Measurements from ENCODE around the gene LECT2. TPM values are rescaled to one million over a fixed set of nuclear protein-coding genes. Genes with fewer than 3 reads are reported as not detected.

The LECT2 gene
- total and polyA plus RNA-seq, 8 donors: not detected

DNA sequence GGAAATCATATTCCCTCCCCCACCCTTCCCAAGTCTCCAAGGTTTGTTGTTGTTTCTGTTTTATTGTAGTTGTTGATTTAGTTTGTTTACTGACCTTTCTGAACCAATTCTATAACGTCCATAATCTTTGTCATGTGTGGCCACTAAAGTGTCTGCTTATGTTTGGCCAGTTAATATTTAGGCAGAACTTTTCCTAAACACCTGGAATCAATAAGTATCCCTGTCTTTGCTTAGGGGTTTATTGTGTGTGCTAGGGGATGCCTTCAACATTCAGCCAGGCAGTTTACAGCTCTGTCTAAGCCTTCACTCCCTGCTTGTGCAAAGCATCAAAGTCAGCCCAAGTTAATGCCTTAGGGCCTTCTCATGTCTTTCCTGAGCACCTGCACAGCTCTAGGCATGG lies 16.9 kb upstream of the LECT2 start:
- intact Hi-C loops (cut with DNase I; ENCODE audit: low total_unique reads): no loop called here
- Histone ChIP-seq H3K27ac (no peak overlapping the region), H3K27me3 (peaks cover 0 to 11% (median 0%) of the 10 kb centered on the region in 3 donors), H3K4me1 (no peaks in the 10 kb centered on the region), H3K4me3 (no peak overlapping the region), H3K9me3 (no peaks in the 10 kb centered on the region), H3K36me3 (no peaks in the 10 kb centered on the region)
- no peak for DNase-seq
- 0 to 38% (median 16%) methylated on average over 1 of the region's 1 CpG for WGBS, 5 donors
- TF ChIP-seq, protein P1, sequence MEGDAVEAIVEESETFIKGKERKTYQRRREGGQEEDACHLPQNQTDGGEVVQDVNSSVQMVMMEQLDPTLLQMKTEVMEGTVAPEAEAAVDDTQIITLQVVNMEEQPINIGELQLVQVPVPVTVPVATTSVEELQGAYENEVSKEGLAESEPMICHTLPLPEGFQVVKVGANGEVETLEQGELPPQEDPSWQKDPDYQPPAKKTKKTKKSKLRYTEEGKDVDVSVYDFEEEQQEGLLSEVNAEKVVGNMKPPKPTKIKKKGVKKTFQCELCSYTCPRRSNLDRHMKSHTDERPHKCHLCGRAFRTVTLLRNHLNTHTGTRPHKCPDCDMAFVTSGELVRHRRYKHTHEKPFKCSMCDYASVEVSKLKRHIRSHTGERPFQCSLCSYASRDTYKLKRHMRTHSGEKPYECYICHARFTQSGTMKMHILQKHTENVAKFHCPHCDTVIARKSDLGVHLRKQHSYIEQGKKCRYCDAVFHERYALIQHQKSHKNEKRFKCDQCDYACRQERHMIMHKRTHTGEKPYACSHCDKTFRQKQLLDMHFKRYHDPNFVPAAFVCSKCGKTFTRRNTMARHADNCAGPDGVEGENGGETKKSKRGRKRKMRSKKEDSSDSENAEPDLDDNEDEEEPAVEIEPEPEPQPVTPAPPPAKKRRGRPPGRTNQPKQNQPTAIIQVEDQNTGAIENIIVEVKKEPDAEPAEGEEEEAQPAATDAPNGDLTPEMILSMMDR (IDR thresholded peaks at IDR 0.05): no peak
- no peak for TF ChIP-seq POLR2AphosphoS5 (IDR thresholded peaks at IDR 0.05)

- Histone ChIP-seq H3K27me3 (no peaks in the 10 kb centered on the region), H3K4me3 (no peak overlapping the region), H3K27ac (no peak overlapping the region), H3K9me3 (no peaks in the 10 kb centered on the region), H3K4me1 (no peaks in the 10 kb centered on the region), H3K36me3 (no peaks in the 10 kb centered on the region)
- 59 to 75% (median 67%) methylated on average over 3 of the region's 3 CpGs for WGBS, 5 donors
- intact Hi-C loops (cut with DNase I; ENCODE audit: low total_unique reads): no loop called here
- TF ChIP-seq POLR2AphosphoS5 (IDR thresholded peaks at IDR 0.05): no peak
- TF ChIP-seq, protein P1 (IDR thresholded peaks at IDR 0.05): no peak
- no peak for TF ChIP-seq POLR2A (IDR thresholded peaks at IDR 0.05)
- TF ChIP-seq EP300 (IDR thresholded peaks at IDR 0.05): no peak
- DNase-seq: no peak
Observed at GRCh38 chr5:135966790-135967189, 12.0 kb upstream of the LECT2 start.

DNA sequence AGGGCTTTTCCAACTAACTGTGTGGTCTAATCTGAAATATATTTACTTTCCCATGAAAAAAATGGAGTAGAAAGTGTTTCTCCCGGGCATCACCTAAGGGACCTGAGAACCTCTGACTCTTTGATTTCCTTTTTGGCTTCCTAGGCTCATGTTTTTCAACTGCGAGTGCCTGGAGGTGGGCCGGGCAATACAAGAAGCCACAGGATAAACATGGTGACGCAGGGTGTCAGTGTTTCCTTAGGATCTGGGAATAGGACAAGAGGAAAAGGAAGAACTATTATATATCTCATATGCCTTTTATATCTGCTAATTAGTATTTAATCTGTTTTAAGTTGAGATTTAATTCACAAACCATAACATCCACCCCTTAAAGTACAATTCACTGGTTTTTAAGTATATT lies 11.4 kb upstream of the LECT2 start:
- Histone ChIP-seq H3K27me3 (no peaks in the 10 kb centered on the region), H3K9me3 (no peaks in the 10 kb centered on the region), H3K4me3 (no peak overlapping the region), H3K4me1 (no peaks in the 10 kb centered on the region), H3K36me3 (no peaks in the 10 kb centered on the region), H3K27ac (no peak overlapping the region)
- WGBS, 5 donors: 46 to 79% (median 49%) methylated on average over 4 of the region's 4 CpGs
- intact Hi-C loops (cut with DNase I; ENCODE audit: low total_unique reads): no loop called here
- no peak for DNase-seq
- TF ChIP-seq POLR2AphosphoS5 (IDR thresholded peaks at IDR 0.05): no peak
- no peak for TF ChIP-seq POLR2A (IDR thresholded peaks at IDR 0.05)
- TF ChIP-seq EP300 (IDR thresholded peaks at IDR 0.05): no peak
- TF ChIP-seq, protein P1 (IDR thresholded peaks at IDR 0.05): no peak

DNA sequence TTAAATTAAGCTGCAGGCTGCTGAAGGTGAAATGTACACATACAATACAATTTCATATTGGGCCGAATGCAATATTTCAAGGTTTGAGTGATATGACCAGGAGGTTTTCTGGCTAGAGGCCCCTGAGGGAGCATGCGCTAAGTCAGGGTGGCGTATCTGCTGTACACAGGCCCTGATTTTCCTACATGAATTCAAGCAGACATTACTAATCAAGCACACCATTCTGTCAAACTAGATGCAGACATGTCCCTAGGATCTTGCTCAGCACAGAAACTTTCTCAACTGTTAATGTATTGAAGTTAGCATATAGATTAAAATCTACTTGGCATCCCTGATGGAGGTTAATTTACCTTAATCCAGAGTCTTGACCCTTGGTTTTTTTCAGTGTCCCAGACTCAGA lies 10.7 kb upstream of the LECT2 start:
- TF ChIP-seq EP300 (IDR thresholded peaks at IDR 0.05) (no peak), POLR2AphosphoS5 (IDR thresholded peaks at IDR 0.05) (no peak), POLR2A (IDR thresholded peaks at IDR 0.05) (no peak)
- TF ChIP-seq, protein P1 (IDR thresholded peaks at IDR 0.05): no peak
- DNase-seq: no peak
- H3K36me3 ChIP-seq: no peaks in the 10 kb centered on the region
- intact Hi-C loops (cut with DNase I; ENCODE audit: low total_unique reads): no loop called here
- H3K27me3 ChIP-seq: no peaks in the 10 kb centered on the region
- no peak overlapping the region for H3K27ac ChIP-seq
- no peaks in the 10 kb centered on the region for H3K9me3 ChIP-seq
- 91 to 95% (median 93%) methylated on average over 2 to 3 of the region's 3 CpGs for WGBS, 5 donors
- no peaks in the 10 kb centered on the region for H3K4me1 ChIP-seq
- no peak overlapping the region for H3K4me3 ChIP-seq
